GM18502 (cell line): Measurements from ENCODE around the gene LAMA5.

Experiments used
- ATAC-seq: cut with Tn5 transposase; IDR thresholded peaks from one replicate; pipeline ENCODE4 v1.9.1; 2021; ENCODE audit warnings: mild to moderate bottlenecking; ENCODE audit not compliant: unreplicated experiment, poor library complexity

LAMA5 gene

GRCh38 chr20:62298577-62299249, 68.4 kb downstream of the LAMA5 start:
- no peak for ATAC-seq

GRCh38 chr20:62297449-62298227, 69.5 kb downstream of the LAMA5 start:
- ATAC-seq, result no peak

DNA sequence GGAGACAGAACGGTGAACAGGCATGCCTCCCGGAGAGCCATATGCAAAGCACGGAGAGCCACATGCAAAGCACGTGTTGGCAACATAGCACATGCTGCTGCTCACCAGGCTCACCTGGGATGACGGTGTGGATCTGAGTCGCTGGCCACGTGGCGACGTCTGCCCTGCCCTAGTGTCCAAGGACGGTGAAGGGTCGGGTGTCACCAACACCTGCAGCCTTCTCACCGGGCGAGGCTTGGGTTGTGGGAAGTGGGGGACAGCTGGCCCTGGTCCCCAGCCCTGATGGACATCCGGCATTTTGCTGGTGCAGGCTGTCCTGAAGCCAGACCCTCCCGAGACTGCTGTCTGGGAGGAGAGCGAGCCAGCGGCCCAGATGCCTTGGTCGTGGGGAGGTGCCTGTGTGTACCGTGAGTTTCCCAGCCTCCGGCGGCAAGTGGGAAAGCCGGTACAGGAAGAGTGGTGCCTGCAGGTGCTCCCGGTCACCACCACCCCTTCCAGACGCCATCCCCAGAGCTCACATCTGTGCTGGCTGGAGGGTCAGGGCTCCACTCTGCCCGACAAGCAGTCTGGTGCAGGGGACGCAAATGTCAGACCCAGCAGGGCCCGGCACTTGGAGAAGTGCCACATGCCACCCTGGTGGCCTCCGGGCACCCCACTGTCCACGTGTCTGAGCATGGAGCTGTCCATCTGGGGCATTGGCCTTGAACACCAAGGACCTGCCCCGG, 70.2 kb downstream of the LAMA5 start:
- ATAC-seq, result no peak

DNA sequence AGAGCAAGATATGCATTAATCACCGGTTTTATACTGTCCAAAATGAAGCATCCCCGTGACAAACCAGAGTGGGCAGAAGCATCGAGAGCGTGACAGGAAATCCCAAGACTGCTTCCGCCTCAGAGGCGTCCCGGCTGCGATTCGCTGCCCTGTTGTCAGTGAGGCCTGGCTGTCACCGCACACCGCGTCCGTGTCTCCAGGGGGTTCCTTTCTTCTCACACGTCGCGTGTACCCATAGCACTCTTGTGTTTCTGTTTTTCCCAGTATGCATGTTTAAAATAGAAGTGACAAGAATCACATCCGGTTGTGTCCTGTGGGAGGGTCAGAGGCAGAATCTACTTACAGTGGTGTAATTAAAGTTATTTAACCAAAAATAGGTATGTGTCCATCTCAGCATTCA, 72.6 kb downstream of the LAMA5 start:
- no peak for ATAC-seq

- ATAC-seq, result no peak
Measured at GRCh38 chr20:62293946-62294345, 73.2 kb downstream of the LAMA5 start.

- no peak for ATAC-seq
Measured at GRCh38 chr20:62293111-62293784, 73.9 kb downstream of the LAMA5 start.

DNA sequence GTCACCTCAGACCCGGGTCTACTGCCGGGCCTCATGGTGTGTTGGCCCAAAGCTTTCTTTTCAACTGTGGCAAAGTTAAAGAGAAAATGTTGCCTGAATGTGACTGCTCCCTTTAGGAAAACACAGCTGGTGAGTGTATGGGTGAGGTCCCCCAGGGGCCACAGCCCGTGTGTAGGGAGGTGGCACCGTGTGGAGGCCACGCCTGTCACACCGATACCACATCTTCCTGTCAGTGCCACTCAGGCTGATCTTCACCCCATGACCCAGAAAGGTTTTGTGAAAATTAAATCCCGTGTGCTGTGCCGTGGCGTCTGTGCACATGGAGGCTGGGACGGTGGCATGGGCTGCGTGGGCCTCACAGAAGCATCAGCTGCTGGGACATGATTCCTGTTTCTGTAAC, 75.0 kb downstream of the LAMA5 start:
- ATAC-seq, result no peak

DNA sequence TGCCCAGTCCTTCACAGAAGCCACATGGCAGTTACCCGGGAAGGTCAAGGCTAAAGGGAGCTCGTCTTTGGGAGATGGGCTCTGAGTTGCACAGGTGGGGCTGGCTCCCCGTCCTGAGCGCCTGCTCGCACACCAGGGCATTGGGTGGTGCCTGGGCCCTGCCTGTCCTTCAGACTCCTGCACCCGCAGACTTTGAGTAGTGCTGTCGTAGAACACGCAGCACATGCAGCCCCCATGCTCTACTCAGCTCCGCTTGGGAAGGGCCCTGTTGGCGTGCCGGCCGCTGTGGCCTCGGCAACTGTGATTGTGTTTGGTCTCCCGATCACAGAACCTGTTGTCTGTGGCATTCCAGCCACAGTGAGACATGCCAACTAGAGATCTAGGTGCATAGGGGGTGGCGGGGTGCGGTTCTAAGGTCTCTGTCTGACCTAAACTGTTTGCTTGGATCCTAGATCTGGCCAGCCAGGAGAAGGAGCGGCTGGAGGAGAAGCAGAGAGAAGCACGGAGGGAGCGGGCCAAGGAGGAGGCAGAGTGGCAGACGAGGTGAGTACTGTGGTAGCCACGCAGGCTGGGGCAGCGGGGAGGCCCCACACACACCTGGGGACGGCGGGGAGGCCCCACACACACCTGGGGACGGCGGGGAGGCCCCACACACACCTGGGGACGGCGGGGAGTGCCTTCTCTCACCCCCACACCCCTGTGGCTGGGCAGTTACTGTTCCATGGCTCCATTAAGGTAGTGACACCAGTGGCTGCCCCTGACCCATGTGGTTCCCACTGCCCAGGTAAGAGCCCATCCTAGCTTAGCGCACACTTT, 75.7 kb downstream of the LAMA5 start:
- ATAC-seq, result no peak

GRCh38 chr20:62289898-62290297, 77.2 kb downstream of the LAMA5 start:
- ATAC-seq, result no peak

GRCh38 chr20:62289131-62289530, 78.0 kb downstream of the LAMA5 start:
- no peak for ATAC-seq

GRCh38 chr20:62288535-62289105, 78.5 kb downstream of the LAMA5 start:
- ATAC-seq, result no peak

DNA sequence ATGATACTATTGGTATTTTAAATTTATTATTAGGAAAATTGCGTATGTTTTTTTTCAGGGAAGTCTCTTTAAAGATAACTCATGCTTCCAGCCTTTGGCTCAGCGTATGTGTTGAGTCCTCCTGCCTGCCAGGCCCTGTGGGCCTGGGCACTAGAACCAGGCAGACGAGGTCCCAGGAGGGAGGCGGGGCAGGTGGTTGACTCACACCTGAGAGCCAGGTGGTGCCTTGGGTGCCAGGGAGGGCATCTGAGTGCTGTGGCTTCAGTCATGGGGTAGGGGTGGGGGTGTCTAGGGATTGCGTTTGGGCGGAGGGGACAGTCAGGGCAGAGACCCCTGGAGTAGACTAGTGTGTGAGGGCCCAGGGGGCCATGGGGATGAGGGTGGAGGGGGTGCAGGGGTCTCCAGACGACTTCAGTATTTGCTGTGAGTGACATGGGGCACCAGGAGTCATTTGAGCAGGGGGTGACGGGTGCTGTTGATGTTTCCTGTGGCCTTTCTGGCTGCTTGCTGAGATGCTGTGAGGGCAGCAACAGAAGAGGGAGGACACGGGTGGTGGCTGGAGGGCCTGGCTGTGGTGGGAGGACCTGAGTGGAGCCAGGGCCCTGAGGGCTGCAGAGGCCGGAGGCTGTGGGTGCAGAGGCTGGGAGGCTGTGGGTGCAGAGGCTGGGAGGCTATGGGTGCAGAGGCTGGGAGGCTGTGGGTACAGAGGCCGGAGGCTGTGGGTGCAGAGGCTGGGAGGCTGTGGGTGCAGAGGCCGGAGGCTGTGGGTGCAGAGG, 79.2 kb downstream of the LAMA5 start:
- ATAC-seq, result no peak

DNA sequence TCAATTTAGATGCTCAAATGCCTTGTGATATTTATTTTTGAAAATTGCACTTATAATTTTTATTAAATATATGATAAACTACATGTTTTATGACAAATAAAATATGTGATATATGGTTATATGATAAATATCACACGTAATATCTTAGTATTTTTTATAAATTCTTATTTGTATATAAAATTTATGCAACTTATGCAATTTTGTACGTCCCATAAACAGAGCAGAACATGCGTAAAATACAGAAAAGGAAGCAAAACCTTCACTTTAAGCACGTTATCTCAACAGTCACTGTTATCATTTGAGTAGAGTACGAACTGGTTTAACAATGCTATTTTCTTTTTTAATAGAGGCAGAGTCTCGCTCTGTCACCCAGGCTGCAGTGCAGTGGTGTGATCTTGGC, 80.0 kb downstream of the LAMA5 start:
- no peak for ATAC-seq

GRCh38 chr20:62286493-62287064, 80.5 kb downstream of the LAMA5 start:
- no peak for ATAC-seq

DNA sequence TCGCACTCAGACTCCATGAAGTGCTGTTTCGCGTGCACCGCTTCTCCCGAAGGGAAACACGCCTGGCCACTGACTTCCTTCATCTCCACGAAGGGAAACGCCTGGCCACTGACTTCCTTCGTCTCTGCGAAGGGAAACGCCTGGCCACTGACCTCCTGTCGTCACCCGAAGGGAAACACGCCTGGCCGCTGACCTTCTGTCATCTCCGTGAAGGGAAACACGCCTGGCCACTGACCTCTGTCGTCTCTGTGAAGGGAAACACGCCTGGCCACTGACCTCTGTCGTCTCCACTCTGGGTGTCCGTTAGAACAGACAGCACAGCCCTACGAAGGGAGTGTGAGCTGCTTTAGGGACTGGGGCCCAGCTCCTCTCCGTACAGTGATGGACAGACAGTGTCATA, 81.4 kb downstream of the LAMA5 start:
- no peak for ATAC-seq

DNA sequence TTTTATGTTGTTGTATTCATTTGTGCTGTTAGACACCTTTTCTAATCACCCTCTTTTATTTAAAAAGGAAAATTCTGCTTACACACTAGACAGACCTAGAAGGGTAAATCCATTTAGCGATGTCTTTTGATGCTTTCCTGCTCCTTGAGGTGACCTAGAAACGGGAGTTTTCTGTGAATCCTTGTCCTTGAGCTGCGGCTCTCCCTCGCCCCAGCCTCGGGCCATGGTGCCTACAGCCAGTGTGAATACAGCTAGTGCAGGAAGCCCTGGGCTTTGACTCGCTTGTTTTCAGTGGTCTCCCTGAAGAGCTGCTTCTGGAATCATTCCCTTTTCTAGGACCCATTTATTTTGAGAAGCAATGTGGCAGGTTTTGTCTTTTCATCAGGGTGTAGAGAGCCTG, 82.0 kb downstream of the LAMA5 start:
- ATAC-seq, result no peak

DNA sequence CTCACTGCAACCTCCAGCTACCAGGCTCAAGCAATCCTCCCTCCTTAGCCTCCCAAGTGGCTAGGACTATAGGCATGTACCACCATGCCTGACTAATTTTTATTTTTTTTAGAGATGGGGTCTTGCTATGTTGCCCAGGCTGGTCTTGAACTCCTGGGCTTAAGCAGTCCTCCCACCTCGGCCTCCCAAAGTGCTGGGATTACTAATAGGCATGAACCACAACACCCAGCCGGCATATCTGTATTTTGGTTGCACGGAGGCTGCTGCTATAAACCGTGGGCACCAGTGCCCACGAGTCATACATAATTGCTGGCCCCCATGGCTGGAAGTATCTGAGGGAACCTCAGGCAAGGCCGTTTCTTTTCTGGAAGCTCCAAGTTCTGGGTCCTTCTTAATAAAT, 82.7 kb downstream of the LAMA5 start:
- no peak for ATAC-seq

- ATAC-seq, result no peak
Measured at GRCh38 chr20:62282877-62283503, 84.1 kb downstream of the LAMA5 start.
